H1 (cell line): ENCODE results near the gene MDH1B. TPM values are rescaled to one million over a fixed set of nuclear protein-coding genes. Genes with fewer than 3 reads are reported as not detected.

Experiments used
- CTCF ChIA-PET: fragments of 300-600 bp; sonication (Branson Sonifier 250); formaldehyde crosslinking; loops from one replicate; lab custom pipeline; 2021; ENCODE audit not compliant: partially characterized antibody; lab: Charles Lee
- POLR2A ChIA-PET: fragments of 300-600 bp; sonication (Branson Sonifier 250); formaldehyde crosslinking; loops from one replicate; lab custom pipeline; 2021; ENCODE audit warnings: inconsistent platforms; ENCODE audit not compliant: partially characterized antibody; lab: Charles Lee
- DNase-seq, 2 experiments: peaks; one replicate each; pipeline versions ENCODE4 v3.0.0 to v3.0.0-alpha.2; 2010 to 2022; ENCODE audit warnings: low spot score in 2 of 2, low read depth in 1 of 2, mixed read lengths in 1 of 2
- FAIRE-seq: peaks from 2 replicates; lab custom pipeline; 2011; peaks lifted over from hg19 to GRCh38; lab: Jason Lieb, UNC
- H2AFZ ChIP-seq: 2 replicates; pipeline ENCODE4 v1.8.1; 2012; ENCODE audit warnings: low read length, inconsistent platforms
- H2AK5ac ChIP-seq: 2 replicates; pipeline ENCODE4 v1.6.1; 2013; ENCODE audit warnings: low read depth, low read length
- H2BK120ac ChIP-seq: replicated peaks from 2 replicates; pipeline ENCODE3; 2013; ENCODE audit warnings: low read depth, low read length, inconsistent platforms
- H2BK12ac ChIP-seq: 2 replicates; pipeline ENCODE4 v1.6.1; 2013; ENCODE audit warnings: low read depth, low read length
- H2BK15ac ChIP-seq: 2 replicates; pipeline ENCODE4 v1.6.1; 2013; ENCODE audit warnings: low read length
- H2BK20ac ChIP-seq: 2 replicates; pipeline ENCODE4 v1.6.1; 2013; ENCODE audit warnings: low read length
- H2BK5ac ChIP-seq: 2 replicates; pipeline ENCODE4 v1.6.1; 2013; ENCODE audit warnings: low read depth, low read length
- H3K14ac ChIP-seq: 2 replicates; pipeline ENCODE4 v1.6.1; 2013; ENCODE audit warnings: inconsistent platforms; ENCODE audit not compliant: insufficient read length
- H3K18ac ChIP-seq: 2 replicates; pipeline ENCODE4 v1.6.1; 2013; ENCODE audit warnings: low read length; ENCODE audit errors: extremely low read depth
- H3K23ac ChIP-seq: 2 replicates; pipeline ENCODE4 v1.6.1; 2013; ENCODE audit warnings: inconsistent platforms; ENCODE audit not compliant: insufficient read length
- H3K23me2 ChIP-seq: 2 replicates; pipeline ENCODE4 v1.6.1; 2013; ENCODE audit warnings: low read depth, low read length
- H3K27ac ChIP-seq: 2 replicates; pipeline ENCODE4 v1.6.1; 2011; ENCODE audit warnings: low read depth, low read length, inconsistent platforms
- H3K27me3 ChIP-seq, 4 experiments: replicated peaks in 1 of 4; 1 replicate in 1 of 4; 2 replicates in 3 of 4; pipeline versions ENCODE4 v1.6.1 to v1.8.1; 2011 to 2013; ENCODE audit warnings: low read length in 3 of 4, mild to moderate bottlenecking in 3 of 4, inconsistent platforms in 2 of 4, mixed read lengths in 2 of 4, moderate library complexity in 1 of 4; ENCODE audit not compliant: control insufficient read depth in 3 of 4, insufficient read depth in 3 of 4; ENCODE audit errors: extremely low read depth in 1 of 4
- H3K36me3 ChIP-seq, 4 experiments: 2 replicates each; pipeline versions ENCODE4 v1.6.1 to v1.8.1; 2011 to 2013; ENCODE audit warnings: mild to moderate bottlenecking in 4 of 4, low read length in 3 of 4, moderate library complexity in 2 of 4, control low read depth in 1 of 4, inconsistent platforms in 1 of 4; ENCODE audit not compliant: insufficient read depth in 4 of 4, control insufficient read depth in 2 of 4
- H3K4ac ChIP-seq: replicated peaks from 2 replicates; pipeline ENCODE3; 2013; ENCODE audit warnings: low read length, low read depth, mixed read lengths, inconsistent platforms; ENCODE audit not compliant: insufficient read length
- H3K4me1 ChIP-seq, 4 experiments: replicated peaks in 1 of 4; 1 replicate in 1 of 4; 2 replicates in 3 of 4; pipeline versions ENCODE4 v1.6.1 to v1.8.1; 2011 to 2013; ENCODE audit warnings: low read length in 3 of 4, inconsistent platforms in 2 of 4, mixed read lengths in 1 of 4; ENCODE audit not compliant: insufficient read depth in 4 of 4, control insufficient read depth in 3 of 4
- H3K4me2 ChIP-seq, 2 experiments: 2 replicates each; pipeline versions ENCODE4 v1.6.1 to v1.8.1; 2011 to 2013; ENCODE audit warnings: low read depth in 2 of 2, low read length in 2 of 2, control low read depth in 1 of 2, inconsistent platforms in 1 of 2, mild to moderate bottlenecking in 1 of 2; ENCODE audit not compliant: insufficient read depth in 1 of 2
- H3K4me3 ChIP-seq, 4 experiments: fragments of 200-600, 300-600 bp in 1 of 4; sonication (generic), shearing (Covaris generic), sonication (Bioruptor Twin) in 1 of 4; 2 replicates each; pipeline versions ENCODE4 v1.5.1 to v1.8.1; 2011 to 2016; ENCODE audit warnings: low read length in 4 of 4, low read depth in 3 of 4, control low read depth in 2 of 4, inconsistent platforms in 2 of 4, mild to moderate bottlenecking in 2 of 4, mixed read lengths in 1 of 4, moderate library complexity in 1 of 4; ENCODE audit not compliant: insufficient read depth in 2 of 4; ENCODE audit errors: extremely low read depth in 1 of 4
- H3K56ac ChIP-seq: replicated peaks from 2 replicates; pipeline ENCODE3; 2013; ENCODE audit warnings: low read depth, mild to moderate bottlenecking, mixed read lengths, low read length, inconsistent platforms; ENCODE audit not compliant: insufficient read length
- H3K79me1 ChIP-seq: 2 replicates; pipeline ENCODE4 v1.6.1; 2013; ENCODE audit warnings: low read depth, low read length, control low read depth
- H3K79me2 ChIP-seq, 2 experiments: 2 replicates each; pipeline versions ENCODE4 v1.6.1 to v1.8.1; 2012 to 2013; ENCODE audit warnings: low read length in 2 of 2, mild to moderate bottlenecking in 2 of 2, inconsistent platforms in 1 of 2; ENCODE audit not compliant: insufficient read depth in 2 of 2, control insufficient read depth in 1 of 2
- H3K9ac ChIP-seq, 4 experiments: replicated peaks in 1 of 4; 1 replicate in 1 of 4; 2 replicates in 3 of 4; pipeline versions ENCODE4 v1.6.1 to v1.8.1; 2011 to 2013; ENCODE audit warnings: low read depth in 3 of 4, low read length in 3 of 4, control low read depth in 2 of 4, mild to moderate bottlenecking in 2 of 4, moderate library complexity in 2 of 4, inconsistent platforms in 1 of 4; ENCODE audit errors: extremely low read depth in 1 of 4
- H3K9me3 ChIP-seq, 2 experiments: 2 replicates each; pipeline versions ENCODE4 v1.6.1 to v1.8.1; 2012 to 2013; ENCODE audit warnings: mild to moderate bottlenecking in 2 of 2, moderate library complexity in 2 of 2, control low read depth in 1 of 2, inconsistent platforms in 1 of 2, low read depth in 1 of 2, low read length in 1 of 2, mixed read lengths in 1 of 2; ENCODE audit not compliant: insufficient read depth in 2 of 2
- H4K20me1 ChIP-seq, 2 experiments: replicated peaks in 1 of 2; 2 replicates each; pipeline versions ENCODE3 to v1.8.1; 2011 to 2013; ENCODE audit warnings: inconsistent platforms in 2 of 2, low read length in 2 of 2, mild to moderate bottlenecking in 1 of 2; ENCODE audit not compliant: insufficient read depth in 2 of 2, control insufficient read depth in 1 of 2
- H4K5ac ChIP-seq: 2 replicates; pipeline ENCODE4 v1.6.1; 2013; ENCODE audit warnings: low read length, low read depth, mixed read lengths, inconsistent platforms; ENCODE audit not compliant: insufficient read length
- H4K8ac ChIP-seq: 2 replicates; pipeline ENCODE4 v1.8.0; 2013; ENCODE audit warnings: mild to moderate bottlenecking, moderate library complexity, low read length, inconsistent platforms; ENCODE audit not compliant: insufficient read depth; ENCODE audit errors: extremely low read depth
- H4K91ac ChIP-seq: replicated peaks from 2 replicates; pipeline ENCODE3; 2013; ENCODE audit warnings: low read length, mixed read lengths, inconsistent platforms; ENCODE audit not compliant: insufficient read length
- ASH2L ChIP-seq: fragments of 200-600, 300-600 bp; sonication (generic); IDR thresholded peaks from one replicate; pipeline ENCODE4 v1.7.1; 2017; ENCODE audit warnings: low read length
- CBX8 ChIP-seq: fragments of 300-800, 300-1000 bp; sonication (generic); IDR thresholded peaks from 2 replicates; pipeline ENCODE4 v1.7.1; 2016; ENCODE audit warnings: low read depth, low read length, borderline replicate concordance
- CHD1 ChIP-seq: IDR thresholded peaks from 2 replicates; pipeline ENCODE4 v1.6.1; 2012; ENCODE audit warnings: low read depth, low read length, improper control_type of control experiment
- EP300 ChIP-seq, 2 experiments: IDR thresholded peaks; 1 replicate in 1 of 2; 2 replicates in 1 of 2; pipeline ENCODE4 v1.6.1; 2011 to 2012; ENCODE audit warnings: low read depth in 2 of 2, low read length in 2 of 2, mild to moderate bottlenecking in 2 of 2, borderline replicate concordance in 1 of 2, inconsistent platforms in 1 of 2, moderate library complexity in 1 of 2
- NRF1 ChIP-seq: IDR thresholded peaks from 2 replicates; pipeline ENCODE4 v1.6.1; 2011; ENCODE audit warnings: mild to moderate bottlenecking, low read depth, low read length, improper control_type of control experiment
- POLR2AphosphoS5 ChIP-seq: IDR thresholded peaks from 2 replicates; pipeline ENCODE4 v1.6.1; 2011; ENCODE audit warnings: low read depth, low read length
- RAD21 ChIP-seq, 2 experiments: IDR thresholded peaks in 1 of 2; conservative IDR thresholded peaks in 1 of 2; 2 replicates each; pipeline ENCODE4 v1.6.1; 2011; ENCODE audit warnings: low read depth in 2 of 2, low read length in 2 of 2, improper control_type of control experiment in 1 of 2, inconsistent platforms in 1 of 2, mild to moderate bottlenecking in 1 of 2, moderate library complexity in 1 of 2
- RBBP5 ChIP-seq: IDR thresholded peaks from 2 replicates; pipeline ENCODE4 v1.7.1; 2012; ENCODE audit warnings: low read depth, mild to moderate bottlenecking, inconsistent platforms, low read length, moderate library complexity, borderline replicate concordance
- SAP30 ChIP-seq: fragments of 300-600 bp; sonication (generic); IDR thresholded peaks from 2 replicates; pipeline ENCODE4 v1.7.1; 2012; ENCODE audit warnings: low read length, moderate library complexity, mild to moderate bottlenecking, inconsistent platforms; ENCODE audit not compliant: insufficient read depth, insufficient replicate concordance
- SP2 ChIP-seq: IDR thresholded peaks from 2 replicates; pipeline ENCODE4 v1.6.1; 2012; ENCODE audit warnings: mild to moderate bottlenecking, low read length, inconsistent platforms
- SRF ChIP-seq: IDR thresholded peaks from 2 replicates; pipeline ENCODE4 v1.6.1; 2011; ENCODE audit warnings: mild to moderate bottlenecking, low read depth, low read length, moderate library complexity
- TAF7 ChIP-seq: optimal IDR thresholded peaks from 2 replicates; pipeline ENCODE3; 2011; ENCODE audit warnings: low read depth, mild to moderate bottlenecking, inconsistent platforms, low read length, moderate library complexity, borderline replicate concordance
- ZNF274 ChIP-seq: IDR thresholded peaks from 2 replicates; pipeline ENCODE4 v1.7.0; 2012; ENCODE audit warnings: low read length, borderline replicate concordance; ENCODE audit errors: extremely low read depth
- WGBS, 2 experiments: shearing (Covaris generic) in 1 of 2; methylation state at CpG; one replicate each; pipeline versions ENCODE4 v1.1.6 to v1.1.7; 2013 to 2015; ENCODE audit warnings: low lambda C conversion rate in 2 of 2, mixed read lengths in 2 of 2, inconsistent platforms in 1 of 2, low coverage in 1 of 2, missing lambda C conversion rate in 1 of 2; ENCODE audit not compliant: insufficient replicate concordance in 2 of 2, insufficient coverage in 1 of 2, insufficient read length in 1 of 2; ENCODE audit errors: extremely low coverage in 1 of 2, missing lambda C conversion rate in 1 of 2; 5-methylcytosine and 5-hydroxymethylcytosine counted together
- polyA plus RNA-seq, 7 experiments: library from polyadenylated mRNA; depleted of rRNA in 3 of 7; stranded (reverse) in 5 of 7; unstranded in 2 of 7; fragments of >200 nt in 5 of 7; fragments of 200-250 nt in 2 of 7; gene quantifications; 1 replicate in 5 of 7; 2 replicates in 1 of 7; 4 replicates in 1 of 7; pipeline versions ENCODE4 v1.2.1 to v1.2.3, GENCODE V29; 2011 to 2013; ENCODE audit warnings: missing spikeins in 2 of 7, mixed read lengths in 2 of 7
- total RNA-seq: library from RNA; stranded (reverse); fragmentation: NEBNext Ultra II Directional; extraction: Animal tissue kit (Norgen Biotek cat#: 25700); gene quantifications from 2 replicates; pipeline ENCODE4 v1.2.1, GENCODE V29; 2021

MDH1B gene
- total and polyA plus RNA-seq, 2 of the 8 experiments (the other 6 are each of a cell fraction or from before 2014, with no cell fraction given): 1.5 to 2.1 TPM

DNA sequence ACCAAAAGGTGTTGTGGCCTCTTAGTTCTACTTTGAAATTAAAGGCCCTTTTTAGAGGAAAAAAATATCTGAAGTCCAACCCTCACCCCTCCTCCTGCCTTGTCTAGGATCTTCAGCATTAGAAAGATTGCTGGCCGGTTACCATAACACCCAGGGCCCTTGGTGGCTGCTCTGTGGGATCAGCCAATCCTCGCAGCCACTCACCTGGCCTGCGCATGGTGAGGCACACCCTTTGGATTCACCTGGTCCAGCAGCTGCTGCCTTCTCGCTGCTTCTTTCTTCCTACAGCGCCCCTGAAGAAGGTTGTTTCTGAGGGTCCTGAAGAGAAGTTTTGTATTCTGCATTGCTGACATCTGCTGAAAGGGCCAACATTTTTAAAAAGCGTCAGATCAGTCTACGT is 72.2 kb downstream of the MDH1B start:
- ChIA-PET CTCF (no interaction called here), POLR2A (no interaction called here)
- Histone ChIP-seq H3K4ac (no peak overlapping the region), H3K9ac (no peak overlapping the region), H3K79me2 (no peaks in the 10 kb centered on the region), H4K91ac (no peak overlapping the region), H4K5ac (no peak overlapping the region), H3K4me1 (no peaks in the 10 kb centered on the region), H3K4me3 (no peak overlapping the region), H4K8ac (no peak overlapping the region), H3K14ac (no peak overlapping the region), H3K23me2 (no peaks in the 10 kb centered on the region; the same call in 1 of the 2 replicates), H2BK5ac (no peak overlapping the region), H3K4me2 (no peak overlapping the region), H2BK15ac (no peak overlapping the region), H2AK5ac (no peak overlapping the region), H3K9me3 (no peaks in the 10 kb centered on the region), H2AFZ (no peak overlapping the region), H4K20me1 (no peaks in the 10 kb centered on the region), H3K56ac (no peak overlapping the region), H3K27me3 (no peaks in the 10 kb centered on the region), H3K79me1 (no peaks in the 10 kb centered on the region), H3K36me3 (no peaks in the 10 kb centered on the region), H2BK120ac (no peak overlapping the region), H3K23ac (no peak overlapping the region), H2BK20ac (no peak overlapping the region), H3K18ac (no peak overlapping the region), H2BK12ac (no peak overlapping the region), H3K27ac (no peak overlapping the region)
- FAIRE-seq (no peak), DNase-seq (no peak)
- WGBS, 2 experiments: 96% methylated on average over 7 of the region's 7 CpGs; no CpG with 5 or more reads in 1 of the 2 experiments
- TF ChIP-seq SRF (no peak), TAF7 (no peak), POLR2AphosphoS5 (no peak), RBBP5 (no peak), RAD21 (IDR thresholded peaks at IDR 0.05 in 1 of 2, conservative IDR thresholded peaks at IDR 0.05 in 1 of 2; ENCODE audit: low read depth in 2 of 2, low read length in 2 of 2) (no peak), SAP30 (no peak), SP2 (no peak), NRF1 (no peak), ZNF274 (no peak), CBX8 (no peak), CHD1 (no peak), ASH2L (no peak), EP300 (IDR thresholded peaks at IDR 0.05; ENCODE audit: borderline replicate concordance in 1 of 2, low read depth in 2 of 2, low read length in 2 of 2) (no peak)
